GM21367 (cell line): ENCODE measurements around the gene DMRTA2.
"Not testable (repeated sequence)": the region's sequence is repeated elsewhere in the genome, so short reads cannot be mapped to it uniquely, and the experiment has no call there.

ENCODE experiments used
- ATAC-seq: cut with Tn5 transposase; IDR thresholded peaks from one replicate; pipeline ENCODE4 v1.9.1; 2021; ENCODE audit not compliant: unreplicated experiment

DMRTA2 gene

DNA sequence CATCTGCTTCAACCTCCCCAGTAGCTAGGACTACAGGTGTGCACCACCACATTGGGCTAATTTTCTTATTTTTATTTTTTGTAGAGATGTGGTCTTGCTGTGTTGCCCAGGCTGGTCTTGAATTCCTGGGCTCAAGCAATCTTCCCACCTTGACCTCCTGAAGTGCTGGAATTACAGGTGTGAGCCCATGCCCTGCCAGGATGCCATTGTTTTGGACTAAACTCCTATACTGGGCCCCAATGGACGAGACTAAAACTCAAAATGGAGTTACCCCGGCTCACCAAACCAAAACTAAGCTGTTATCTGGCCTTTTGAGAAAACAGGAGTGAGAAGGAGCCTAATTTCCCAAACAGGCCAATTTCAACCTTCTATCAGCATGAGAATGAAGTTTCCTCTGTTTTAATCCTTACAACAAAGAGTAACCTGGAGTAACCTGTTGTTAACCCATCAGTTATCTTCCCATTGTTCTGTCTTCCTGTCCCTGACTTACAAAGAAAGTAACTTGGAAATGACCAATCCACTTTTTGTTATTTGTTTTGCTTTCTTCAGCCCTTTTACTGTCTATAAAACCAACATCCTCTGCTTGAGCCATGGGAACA, 29.6 kb downstream of the DMRTA2 start:
- ATAC-seq, result no peak

DNA sequence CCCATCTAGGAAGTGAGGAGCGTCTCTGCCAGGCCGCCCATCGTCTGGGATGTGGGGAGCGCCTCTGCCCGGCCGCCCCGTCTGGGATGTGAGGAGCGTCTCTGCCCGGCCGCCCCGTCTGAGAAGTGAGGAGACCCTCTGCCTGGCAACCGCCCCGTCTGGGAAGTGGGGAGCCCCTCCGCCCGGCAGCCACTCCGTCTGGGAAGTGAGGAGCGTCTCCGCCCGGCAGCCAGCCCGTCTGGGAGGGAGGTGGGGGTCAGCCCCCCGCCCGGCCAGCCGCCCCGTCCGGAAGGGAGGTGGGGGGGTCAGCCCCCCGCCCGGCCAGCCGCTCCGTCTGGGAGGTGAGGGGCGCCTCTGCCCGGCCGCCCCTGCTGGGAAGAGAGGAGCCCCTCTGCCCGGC, 41.7 kb downstream of the DMRTA2 start:
- not testable (repeated sequence) for ATAC-seq

DNA sequence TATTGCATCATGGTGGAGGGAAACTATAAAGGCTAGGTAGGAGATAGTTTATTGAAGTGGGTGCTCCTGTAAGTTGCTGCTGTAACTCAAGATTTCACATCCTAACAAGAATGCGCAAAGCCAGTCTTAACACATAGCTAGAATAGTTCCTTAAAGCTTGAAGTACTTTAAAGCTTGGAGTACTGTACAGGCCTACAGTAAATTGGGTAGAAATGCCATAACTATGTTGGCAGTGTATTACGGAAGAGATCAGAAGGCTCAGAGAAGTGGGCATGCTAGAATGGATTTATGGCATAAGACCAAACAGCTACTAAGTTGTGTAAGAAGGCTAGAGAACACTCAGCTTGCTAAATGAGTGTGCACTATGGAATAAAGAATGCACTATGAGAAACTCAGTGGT, 44.5 kb downstream of the DMRTA2 start:
- no peak for ATAC-seq

DNA sequence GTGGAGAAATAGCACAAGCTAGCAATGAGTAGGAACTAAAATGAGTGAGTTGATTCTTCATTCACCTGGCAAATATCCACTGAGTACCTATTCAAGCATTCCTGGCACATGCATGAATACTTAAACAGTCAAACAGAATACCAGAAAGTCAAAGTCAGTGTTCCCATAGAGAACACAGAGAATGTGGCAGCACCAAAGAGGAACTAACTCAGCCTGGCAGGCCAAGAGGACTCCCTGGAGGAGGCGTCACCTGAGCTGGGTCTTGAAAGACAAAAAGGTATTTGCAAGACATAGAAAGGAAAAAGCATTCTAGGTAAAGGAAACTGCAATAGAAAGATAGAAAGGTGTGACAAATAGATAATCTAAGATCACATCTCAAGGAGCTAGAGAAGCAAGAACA, 49.7 kb downstream of the DMRTA2 start:
- ATAC-seq, result no peak

DNA sequence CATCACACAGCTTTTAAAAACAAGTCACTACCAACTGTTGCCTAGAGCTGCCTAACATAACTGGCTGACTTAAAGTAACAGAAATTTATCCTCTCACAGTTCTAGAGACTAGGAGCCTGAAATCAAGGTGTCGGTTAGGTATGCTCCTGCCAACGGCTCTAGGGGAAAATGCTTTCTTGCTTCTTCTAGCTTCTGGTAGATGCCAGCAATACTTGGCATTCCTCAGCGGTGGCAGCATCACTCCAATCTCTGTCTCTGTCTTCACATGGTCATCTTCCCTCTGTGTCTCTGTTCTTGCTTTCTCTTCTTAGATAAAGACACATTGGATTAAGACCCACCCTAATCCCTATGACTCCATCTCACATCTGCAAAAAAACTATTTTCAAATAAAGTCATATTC, 51.5 kb downstream of the DMRTA2 start:
- ATAC-seq, result no peak

DNA sequence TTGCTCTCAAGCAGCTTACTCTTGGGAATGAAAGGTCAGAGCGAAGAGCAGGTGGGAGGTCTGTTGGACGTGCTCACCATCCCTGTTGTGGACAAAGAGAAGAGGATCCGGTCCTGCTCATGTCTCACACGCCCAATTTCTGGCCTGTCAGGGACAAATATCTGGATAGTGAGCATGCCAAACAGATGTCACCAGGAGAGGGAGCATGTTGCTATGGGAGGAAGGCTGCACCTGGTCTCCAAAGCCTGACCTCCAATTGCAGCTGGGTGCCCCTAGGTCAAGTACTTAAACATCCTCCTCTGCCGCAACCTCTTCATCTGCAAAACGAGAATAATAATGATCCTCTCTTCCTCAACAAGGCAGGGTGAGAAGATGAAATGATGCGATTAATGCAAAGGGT, 53.4 kb downstream of the DMRTA2 start:
- ATAC-seq, result no peak

DNA sequence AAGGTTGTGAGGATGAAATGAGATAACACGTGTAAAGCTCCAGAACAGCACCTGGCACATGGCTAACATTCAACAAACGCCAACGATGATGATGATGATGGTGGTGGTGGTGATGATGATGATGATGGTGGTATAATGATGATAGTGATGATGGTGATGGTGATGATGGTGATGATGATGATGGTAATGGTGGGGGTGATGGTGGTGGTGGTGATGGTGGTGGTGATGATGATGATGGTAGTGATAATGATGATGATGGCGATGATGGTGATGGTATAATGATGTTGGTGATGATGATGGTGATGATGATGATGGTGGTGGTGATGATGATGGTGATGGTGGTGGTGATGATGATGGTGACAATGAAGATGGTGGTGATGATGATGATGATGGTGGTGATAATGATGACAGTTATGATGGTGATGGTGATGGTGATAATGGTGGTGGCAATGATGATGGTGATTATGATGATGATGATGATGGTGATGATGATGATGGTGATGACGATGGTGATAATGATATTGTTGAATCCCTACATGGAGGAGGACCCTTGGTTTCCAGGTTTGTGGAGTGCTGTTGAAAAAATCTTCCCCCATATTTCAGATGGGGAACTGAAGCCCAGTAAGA, 54.1 kb downstream of the DMRTA2 start:
- ATAC-seq, result no peak

DNA sequence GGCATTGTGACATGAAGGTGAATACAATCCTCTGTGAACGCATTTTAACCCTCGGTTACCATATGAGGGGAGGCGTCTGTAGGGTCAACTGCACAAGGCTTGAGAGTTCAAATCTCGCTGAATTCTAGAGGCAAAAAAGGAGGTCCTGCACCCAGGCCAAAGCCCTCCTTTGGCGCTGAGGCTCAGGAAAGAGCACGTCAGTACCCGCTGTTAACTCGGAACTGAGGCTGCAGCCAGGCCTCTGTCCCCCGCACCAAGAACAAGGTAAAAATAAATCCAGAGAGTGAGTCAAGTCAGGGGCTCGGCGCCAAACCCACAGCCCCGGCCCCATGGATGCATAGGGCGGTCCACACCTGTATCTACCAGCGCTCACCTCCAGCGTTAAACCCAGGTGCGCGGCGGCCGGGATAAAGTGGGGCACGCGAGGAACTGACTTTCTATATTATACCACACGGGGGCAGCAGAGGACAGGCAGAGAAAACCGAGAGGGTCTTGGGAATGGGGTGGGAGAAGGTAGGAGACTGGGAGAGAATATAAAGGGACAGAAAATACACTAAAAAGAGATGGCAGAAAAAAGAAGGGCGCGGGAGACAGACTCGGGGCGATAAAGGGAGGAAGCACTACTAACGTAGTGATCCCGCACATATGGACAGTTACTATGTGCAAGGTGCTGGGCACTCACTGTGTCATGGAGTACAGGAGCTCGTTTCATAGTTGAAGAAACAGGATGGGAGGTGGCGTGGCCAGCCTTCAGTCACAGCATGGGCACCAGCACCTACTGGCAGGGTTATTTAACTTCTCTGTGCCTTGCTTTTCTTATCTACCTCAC, 54.9 kb downstream of the DMRTA2 start:
- no peak for ATAC-seq
